HG03460 (cell line): ENCODE data around the gene FIZ1.
"Not testable (repeated sequence)": the region's sequence is repeated elsewhere in the genome, so short reads cannot be mapped to it uniquely, and the experiment has no call there.

Source experiments
- ATAC-seq: cut with Tn5 transposase; IDR thresholded peaks from one replicate; pipeline ENCODE4 v1.9.1; 2021; ENCODE audit not compliant: unreplicated experiment

Gene FIZ1

DNA sequence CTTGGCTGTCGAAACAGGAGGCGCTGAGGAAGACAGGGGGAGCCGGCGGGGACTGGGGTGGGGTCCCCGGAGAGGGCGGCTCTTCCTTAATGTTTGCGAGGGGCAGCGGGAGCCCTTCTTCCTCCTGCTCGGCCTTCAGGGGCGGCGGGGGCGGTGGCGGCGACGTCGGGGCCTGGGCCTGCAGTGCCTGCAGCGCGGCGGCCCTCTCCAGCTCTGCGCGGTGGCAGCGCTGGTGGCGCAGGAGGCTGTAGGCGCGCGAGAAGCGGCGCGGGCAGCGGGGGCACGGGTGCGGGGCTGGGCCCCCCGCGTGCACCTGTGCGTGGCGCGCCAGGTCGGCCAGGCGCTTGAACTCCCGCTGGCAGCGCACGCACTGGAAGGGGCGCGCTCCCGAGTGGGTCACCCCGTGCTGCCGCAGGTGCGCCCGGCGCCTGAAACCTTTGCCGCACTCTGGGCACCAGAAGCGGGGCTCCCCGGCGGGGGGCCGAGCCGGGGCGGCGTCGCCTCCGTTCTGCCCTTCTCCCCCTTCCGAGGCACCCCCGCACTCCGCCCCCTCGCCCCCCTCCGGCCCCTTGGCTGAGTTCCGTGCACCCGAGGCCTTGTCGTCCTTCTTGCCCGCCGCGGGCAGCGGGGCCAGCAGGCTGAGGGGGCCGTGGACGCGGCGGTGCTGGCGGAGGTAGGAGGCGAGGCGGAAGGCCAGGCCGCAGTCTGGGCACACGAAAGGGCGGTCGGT lies 21.1 kb downstream of the FIZ1 start:
- no peak for ATAC-seq

- no peak for ATAC-seq
These were observed 22.6 kb downstream of the FIZ1 start for GRCh38 chr19:55576746-55577145.

- not testable (repeated sequence) for ATAC-seq
These were observed 25.4 kb downstream of the FIZ1 start for GRCh38 chr19:55573929-55574328.

DNA sequence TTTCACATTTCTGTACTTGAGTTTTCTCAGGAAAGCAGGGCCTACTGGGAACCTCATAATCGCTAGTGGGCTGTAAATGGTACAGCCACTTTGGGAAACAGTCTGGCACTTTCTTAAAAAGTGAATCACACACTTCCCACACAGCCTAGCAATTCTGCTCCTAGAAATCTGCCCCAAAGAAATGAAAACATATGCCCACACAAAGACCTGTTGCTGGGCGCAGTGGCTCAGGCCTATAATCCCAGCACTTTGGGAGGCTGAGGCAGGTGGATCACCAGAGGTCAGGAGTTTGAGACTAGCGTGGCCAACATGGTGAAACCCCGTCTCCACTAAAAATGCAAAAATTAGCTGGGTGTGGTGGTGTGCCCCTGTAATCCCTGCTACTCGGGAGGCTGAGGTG lies 29.8 kb downstream of the FIZ1 start:
- ATAC-seq, result not testable (repeated sequence)

GRCh38 chr19:55567708-55568328 lies 31.5 kb downstream of the FIZ1 start:
- no peak for ATAC-seq

DNA sequence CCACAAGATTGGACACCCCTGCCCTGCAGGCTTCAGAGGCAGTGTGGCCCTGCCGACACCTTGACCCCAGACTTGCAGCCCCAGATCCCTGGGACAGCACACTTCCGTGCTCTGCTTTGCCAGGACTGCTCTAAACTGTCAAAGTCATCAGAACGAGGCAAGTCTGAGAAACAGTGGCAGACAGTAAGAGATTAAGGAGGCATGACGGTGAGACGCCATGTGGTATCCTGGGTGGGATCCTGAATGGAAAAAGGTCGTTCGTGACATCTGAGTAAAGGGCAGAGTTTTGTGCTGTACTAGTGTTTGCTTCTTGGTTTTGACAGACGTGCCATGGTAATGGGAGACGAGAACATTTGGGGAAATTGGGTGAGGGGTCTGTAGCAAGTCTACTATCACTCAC lies 32.5 kb downstream of the FIZ1 start:
- ATAC-seq, result no peak

DNA sequence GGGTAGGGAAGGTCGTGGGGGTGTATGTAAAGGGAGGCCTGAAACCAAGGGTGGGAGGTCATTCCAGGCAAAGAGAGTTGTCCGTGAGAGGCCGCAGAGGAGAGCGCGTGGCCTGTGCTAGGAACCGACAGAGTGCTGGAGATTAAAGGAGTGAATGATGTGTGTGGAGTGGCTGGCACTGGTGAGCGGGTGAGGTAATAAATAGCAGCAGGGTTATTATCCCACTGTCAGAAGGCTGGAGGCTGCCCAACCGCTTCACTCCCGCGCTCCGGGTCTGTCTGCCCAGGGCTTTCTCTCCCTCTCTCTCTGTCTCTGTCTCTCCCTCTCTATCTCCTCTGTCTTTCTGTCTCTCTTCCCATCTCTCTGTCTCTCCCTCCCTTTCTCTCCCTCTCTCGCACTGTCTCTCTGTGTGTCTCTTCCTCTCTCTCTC lies 36.0 kb downstream of the FIZ1 start:
- ATAC-seq, result no peak

DNA sequence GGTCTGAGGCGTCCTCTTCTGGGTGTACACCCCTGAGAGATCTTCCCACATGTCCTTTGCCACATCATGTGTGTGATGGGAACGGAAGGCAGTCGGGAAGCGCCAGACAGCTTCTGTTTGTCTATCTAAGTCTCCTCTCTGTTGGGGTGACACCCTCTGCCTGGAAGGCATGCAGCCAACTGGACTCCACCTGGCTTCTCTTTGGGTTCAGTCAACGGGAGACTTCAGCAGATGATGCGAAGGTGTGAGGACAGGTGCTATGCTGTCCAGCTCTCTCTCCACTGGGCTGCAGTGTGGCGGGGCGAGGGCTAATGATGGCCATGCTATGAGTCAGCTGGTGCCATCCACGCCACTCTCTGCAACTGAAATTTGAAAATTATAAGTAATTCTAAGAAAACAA lies 39.6 kb downstream of the FIZ1 start:
- ATAC-seq, result no peak

DNA sequence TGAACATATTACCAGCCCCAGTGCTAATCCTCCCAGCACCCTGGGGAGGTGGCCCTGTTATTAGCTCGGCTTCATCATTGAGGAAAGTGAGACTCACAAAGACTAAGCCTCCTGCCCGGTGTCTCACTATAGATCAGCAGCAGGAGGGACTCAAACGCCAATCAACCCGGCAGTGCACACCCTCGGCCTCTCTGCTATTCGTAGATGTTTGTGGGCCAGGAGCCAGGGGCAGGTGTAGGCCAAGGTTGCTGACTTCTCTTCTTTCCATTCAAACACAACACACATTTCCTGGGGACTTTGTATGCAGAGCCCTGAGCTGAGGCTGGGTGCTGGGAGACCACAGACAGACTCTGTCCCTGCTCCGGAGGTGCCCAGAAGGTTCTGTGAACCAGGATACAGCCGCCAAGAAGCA lies 44.6 kb downstream of the FIZ1 start:
- ATAC-seq, result no peak

DNA sequence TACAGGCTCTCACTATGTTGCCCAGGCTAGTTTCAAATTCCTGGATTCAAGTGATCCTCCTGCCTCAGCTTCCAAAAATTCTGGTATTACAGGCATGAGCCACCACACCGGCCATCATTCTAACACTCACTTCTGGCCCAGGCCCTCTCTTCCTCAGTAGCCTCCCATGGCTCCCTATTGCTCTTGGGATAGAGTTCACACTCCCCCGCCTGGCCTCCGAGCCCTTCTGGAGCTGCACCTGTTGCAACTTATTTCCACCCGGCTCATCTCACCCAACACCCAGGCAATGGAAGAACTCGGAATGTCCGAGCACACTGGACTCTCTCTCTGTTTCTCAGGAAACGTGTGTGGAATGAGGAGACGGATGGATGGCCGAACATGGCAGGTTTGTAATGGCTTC lies 45.0 kb downstream of the FIZ1 start:
- no peak for ATAC-seq

GRCh38 chr19:55553217-55554182 lies 45.8 kb downstream of the FIZ1 start:
- ATAC-seq, result no peak

DNA sequence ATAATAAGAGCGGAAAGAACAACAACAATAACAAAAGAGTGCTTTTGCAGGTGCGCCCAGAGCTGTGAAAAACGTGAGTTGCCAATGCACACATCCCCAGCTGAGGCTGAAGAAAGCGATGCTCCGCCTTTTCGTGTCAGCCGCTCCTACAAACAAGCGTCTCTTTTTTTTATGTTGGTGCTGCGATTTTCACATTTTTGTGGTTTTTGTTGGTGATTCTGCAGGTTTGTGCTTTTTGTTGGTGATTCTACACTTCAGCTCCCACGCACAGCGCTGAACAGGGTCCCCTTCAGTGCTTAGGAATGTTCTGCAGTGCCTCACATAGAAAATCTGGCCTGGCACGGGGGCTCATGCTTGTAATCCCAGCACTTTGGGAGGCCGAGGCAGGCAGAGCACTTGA lies 46.7 kb downstream of the FIZ1 start:
- no peak for ATAC-seq

DNA sequence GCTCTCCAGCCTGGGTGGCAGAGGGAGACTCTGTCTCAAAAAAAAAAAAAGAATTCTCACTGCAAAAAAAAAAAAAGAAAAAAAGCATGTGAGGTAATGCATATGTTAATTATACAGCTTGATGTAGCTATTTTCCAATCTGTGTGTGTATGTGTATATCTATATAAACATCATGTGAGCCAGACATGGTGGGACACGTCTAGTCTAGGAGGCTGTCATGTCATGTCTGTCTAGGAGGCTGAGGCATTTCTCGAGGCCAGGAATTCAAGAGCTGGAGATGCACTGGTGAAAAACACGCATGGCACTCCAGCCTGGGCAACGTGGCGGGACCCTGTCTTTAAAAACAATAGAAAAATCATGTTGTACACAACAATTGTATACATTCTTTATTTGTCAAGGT lies 47.1 kb downstream of the FIZ1 start:
- ATAC-seq, result no peak

DNA sequence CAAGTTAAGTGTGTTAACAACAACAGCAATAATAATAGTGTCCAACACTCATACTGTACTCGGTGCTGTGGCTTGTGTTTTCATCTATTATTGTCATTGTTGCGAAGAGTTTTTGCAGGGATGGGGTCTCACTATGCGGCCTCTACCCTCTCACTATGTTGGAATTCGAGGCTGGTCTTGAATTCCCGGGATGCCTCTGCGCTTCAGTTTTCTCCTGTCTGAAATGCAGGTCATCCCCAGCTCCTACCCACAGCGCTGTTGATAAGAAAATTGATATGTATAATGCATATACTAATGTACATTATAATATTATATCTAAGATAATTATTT lies 49.0 kb downstream of the FIZ1 start:
- ATAC-seq, result no peak

GRCh38 chr19:55549500-55550320 lies 49.6 kb downstream of the FIZ1 start:
- ATAC-seq, result no peak

DNA sequence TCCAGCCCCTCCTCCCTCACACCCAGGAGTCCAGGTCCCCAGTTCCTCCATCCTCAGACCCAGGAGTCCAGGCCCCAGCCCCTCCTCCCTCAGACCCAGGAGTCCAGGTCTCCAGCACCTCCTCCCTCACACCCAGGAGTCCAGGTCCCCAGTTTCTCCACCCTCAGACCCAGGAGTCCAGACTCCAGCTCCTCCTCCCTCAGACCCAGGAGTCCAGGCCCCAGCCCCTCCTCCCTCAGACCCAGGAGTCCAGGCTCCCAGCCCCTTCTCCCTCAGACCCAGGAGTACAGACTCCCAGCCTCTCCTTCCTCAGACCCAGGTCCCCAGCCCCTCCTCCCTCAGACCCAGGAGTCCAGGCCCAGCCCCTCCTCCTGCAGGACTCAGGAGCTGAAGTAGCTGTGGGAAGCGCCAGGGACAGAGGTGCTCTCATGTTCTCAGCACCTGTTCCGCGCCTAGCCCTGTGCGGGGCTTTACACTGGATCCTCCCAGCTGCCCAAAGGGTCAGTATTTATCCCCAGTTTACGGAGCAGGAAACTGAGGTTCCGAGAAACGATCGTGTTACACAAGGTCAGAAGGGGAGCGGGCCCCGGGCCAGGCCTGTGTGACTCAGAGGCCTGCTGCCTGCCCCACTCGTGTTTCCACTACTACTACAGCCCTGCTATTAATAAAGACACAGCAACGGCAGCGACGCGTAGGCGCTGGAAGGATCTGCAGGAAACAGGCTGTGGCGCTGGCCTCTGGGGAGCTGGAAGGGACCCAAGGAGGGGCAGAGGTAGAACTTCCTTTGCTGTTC lies 52.3 kb downstream of the FIZ1 start:
- ATAC-seq, result no peak

DNA sequence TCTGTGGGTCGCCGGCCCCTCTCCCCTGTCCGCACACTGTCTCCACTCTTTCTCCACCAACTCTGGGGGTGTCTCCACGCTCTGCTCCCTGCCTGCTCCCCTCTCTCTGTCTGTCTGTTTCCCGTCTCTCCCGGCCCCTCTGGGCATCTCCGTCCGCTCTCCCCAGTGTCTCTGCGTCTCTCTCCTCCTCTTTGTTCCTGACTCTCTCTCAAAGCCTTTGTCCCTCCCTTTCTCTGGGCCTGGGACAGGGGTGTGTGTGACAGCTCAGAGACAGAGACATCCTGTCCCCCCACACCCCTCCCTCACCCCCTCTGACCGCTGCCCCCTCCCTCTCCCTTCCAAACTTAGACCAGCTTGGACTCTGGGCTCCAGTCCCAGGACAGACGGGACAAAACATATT lies 53.3 kb downstream of the FIZ1 start:
- no peak for ATAC-seq

DNA sequence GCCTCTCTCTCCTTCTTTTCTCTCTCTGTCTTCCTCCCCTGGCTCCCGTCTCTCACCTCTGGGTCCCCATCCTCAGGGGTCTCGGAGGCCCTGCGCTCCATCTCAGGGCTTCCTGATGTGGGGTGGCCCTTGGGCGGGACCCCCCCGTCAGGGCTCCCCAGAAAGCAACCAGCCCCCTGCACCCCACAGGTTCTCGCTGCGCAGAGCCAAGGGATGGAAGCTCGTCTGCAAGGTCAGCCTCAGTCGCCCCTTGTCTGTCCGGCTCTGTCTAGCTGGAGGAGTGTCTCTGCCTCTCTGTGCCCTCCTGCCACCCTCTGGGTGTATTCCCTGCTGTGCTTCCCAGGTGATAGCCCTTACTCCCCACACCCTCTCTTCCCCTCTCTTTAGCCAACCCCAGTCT lies 53.9 kb downstream of the FIZ1 start, which contains the start of gene SBK3:
Gene SBK3 (minus strand): TSS at position 101 of the 400 bp plus-strand sequence. CDS start 0 bp downstream, at position 101.
- no peak for ATAC-seq

DNA sequence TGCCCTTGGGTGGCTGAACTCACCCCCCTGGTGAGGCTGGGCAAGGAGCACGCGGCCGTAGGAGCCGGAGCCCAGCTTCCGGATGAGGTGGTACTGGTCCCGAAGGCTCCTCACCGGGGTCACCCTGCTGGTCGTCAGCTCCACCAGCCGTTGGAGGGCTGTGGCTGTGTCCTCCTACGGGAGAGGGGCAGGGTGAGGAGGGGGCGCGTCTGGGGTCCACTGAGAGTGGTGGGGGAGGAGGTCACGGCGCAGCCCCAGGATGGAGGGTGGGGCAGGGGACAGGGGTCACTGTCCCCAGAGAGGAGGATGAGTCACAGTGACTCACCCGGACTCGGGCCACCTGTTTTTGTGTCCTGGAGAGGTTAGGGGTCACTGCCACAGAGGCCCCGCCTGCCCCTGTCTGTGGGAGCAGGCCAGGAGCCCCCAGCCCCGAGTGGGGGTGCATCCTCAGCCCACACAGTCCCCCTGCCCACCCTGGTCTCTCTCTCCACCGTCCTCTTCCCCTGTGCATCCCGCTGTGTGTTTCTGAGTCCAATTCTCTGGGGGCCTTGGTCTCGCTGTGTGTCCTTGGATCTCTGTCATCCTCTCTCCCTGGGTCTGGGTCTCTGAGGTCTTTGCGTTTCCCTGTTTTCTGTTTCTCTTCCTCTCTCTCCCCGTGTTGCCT lies 54.4 kb downstream of the FIZ1 start:
- no peak for ATAC-seq

- ATAC-seq, result no peak
These were observed 55.3 kb downstream of the FIZ1 start for GRCh38 chr19:55544014-55544413.
